ENCODE data around the gene GPS2. TPM values are rescaled to one million over a fixed set of nuclear protein-coding genes. Genes with fewer than 3 reads are reported as not detected.

The GPS2 gene
- total RNA-seq, 1 donor from 2014 or later: 56.8 TPM

DNA sequence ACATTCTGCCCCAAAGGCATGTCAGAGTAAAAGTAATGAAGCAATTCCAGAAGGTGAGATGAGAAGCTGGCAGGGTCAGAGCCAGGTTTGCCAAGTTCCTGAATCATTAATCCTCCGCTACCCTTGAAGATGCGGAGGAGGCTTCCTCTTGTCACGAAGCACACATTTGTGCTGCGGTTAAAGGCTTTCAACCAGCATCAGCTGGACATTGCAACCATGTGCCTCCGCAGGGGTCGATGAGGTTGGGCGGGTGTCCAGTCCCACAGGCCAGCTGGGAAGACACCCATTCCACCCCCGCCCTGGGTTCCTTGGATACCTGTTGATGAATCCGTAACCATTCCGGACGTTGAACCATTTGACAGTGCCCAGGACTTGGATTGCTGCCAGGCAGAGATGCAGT lies 22.0 kb downstream of the GPS2 start:
- Mint-ChIP-seq H3K4me3 (ENCODE audit: unreplicated experiment) (peak overlapping the region; percentile 78), H3K27me3 (ENCODE audit: unreplicated experiment) (peaks cover 11% of the 10 kb centered on the region), H3K4me1 (ENCODE audit: unreplicated experiment) (peaks cover 14% of the 10 kb centered on the region), H3K27ac (ENCODE audit: unreplicated experiment) (no peak overlapping the region), H3K36me3 (ENCODE audit: low read depth, unreplicated experiment) (no peaks in the 10 kb centered on the region), H3K9me3 (ENCODE audit: unreplicated experiment) (no peaks in the 10 kb centered on the region)
- TF ChIP-seq, protein P1, sequence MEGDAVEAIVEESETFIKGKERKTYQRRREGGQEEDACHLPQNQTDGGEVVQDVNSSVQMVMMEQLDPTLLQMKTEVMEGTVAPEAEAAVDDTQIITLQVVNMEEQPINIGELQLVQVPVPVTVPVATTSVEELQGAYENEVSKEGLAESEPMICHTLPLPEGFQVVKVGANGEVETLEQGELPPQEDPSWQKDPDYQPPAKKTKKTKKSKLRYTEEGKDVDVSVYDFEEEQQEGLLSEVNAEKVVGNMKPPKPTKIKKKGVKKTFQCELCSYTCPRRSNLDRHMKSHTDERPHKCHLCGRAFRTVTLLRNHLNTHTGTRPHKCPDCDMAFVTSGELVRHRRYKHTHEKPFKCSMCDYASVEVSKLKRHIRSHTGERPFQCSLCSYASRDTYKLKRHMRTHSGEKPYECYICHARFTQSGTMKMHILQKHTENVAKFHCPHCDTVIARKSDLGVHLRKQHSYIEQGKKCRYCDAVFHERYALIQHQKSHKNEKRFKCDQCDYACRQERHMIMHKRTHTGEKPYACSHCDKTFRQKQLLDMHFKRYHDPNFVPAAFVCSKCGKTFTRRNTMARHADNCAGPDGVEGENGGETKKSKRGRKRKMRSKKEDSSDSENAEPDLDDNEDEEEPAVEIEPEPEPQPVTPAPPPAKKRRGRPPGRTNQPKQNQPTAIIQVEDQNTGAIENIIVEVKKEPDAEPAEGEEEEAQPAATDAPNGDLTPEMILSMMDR (IDR thresholded peaks at IDR 0.05; ENCODE audit: unreplicated experiment): no peak
- DNase-seq (ENCODE audit: low spot score): no peak

- Mint-ChIP-seq H3K27ac (ENCODE audit: unreplicated experiment) (no peak overlapping the region), H3K36me3 (ENCODE audit: low read depth, unreplicated experiment) (no peaks in the 10 kb centered on the region), H3K4me3 (ENCODE audit: unreplicated experiment) (peak overlapping the region; percentile 32), H3K4me1 (ENCODE audit: unreplicated experiment) (peaks cover 14% of the 10 kb centered on the region), H3K9me3 (ENCODE audit: unreplicated experiment) (no peaks in the 10 kb centered on the region), H3K27me3 (ENCODE audit: unreplicated experiment) (peaks cover 12% of the 10 kb centered on the region)
- TF ChIP-seq, protein P1 (IDR thresholded peaks at IDR 0.05; ENCODE audit: unreplicated experiment): no peak
- no peak for DNase-seq (ENCODE audit: low spot score)
Measured at GRCh38 chr17:7292729-7293128, 22.4 kb downstream of the GPS2 start.

DNA sequence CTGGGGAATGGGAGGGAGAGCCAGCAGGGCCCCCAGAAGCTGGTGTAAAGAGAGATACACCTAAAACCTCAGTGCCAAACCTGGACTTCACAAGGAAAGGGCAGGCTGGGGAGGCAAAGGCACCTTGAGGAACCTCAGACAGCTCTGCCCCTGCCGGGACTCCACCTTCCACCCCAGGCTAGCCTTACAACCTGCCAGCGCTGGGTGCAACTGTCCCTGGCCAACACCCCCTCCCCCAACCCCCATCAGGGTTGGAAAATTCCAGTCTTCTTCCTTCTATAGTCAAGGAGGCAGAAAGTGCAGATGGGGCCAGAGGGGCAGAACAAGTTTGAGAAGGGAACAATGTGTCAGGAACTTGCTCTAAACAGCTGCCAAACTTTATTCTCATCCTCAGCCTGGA lies 23.0 kb downstream of the GPS2 start:
- TF ChIP-seq, protein P1 (IDR thresholded peaks at IDR 0.05; ENCODE audit: unreplicated experiment): no peak
- Mint-ChIP-seq H3K9me3 (ENCODE audit: unreplicated experiment) (no peaks in the 10 kb centered on the region), H3K27ac (ENCODE audit: unreplicated experiment) (no peak overlapping the region), H3K4me3 (ENCODE audit: unreplicated experiment) (no peak overlapping the region), H3K27me3 (ENCODE audit: unreplicated experiment) (peaks cover 13% of the 10 kb centered on the region), H3K36me3 (ENCODE audit: low read depth, unreplicated experiment) (no peaks in the 10 kb centered on the region), H3K4me1 (ENCODE audit: unreplicated experiment) (peaks cover 14% of the 10 kb centered on the region)
- no peak for DNase-seq (ENCODE audit: low spot score)

DNA sequence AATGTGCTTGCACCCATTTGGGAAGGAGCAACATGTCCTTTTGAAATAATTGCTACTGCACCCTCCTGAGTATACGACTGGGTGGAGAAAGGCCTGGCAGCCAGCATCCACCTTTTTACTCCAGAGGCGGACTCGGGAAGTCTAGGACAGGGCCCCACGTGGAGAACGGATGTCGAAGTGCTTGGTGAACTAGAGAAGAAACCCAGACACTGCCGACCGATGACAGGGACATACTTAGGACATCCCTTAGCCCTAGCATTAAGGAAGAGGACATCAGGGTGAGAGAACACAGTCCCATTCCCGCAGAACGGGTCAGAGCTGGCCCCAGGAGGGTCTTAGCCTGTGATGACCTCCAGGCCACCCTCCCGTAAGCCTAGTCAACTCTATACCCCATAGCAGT lies 24.5 kb downstream of the GPS2 start:
- no peaks in the 10 kb centered on the region for H3K9me3 Mint-ChIP-seq (ENCODE audit: unreplicated experiment)
- H3K36me3 Mint-ChIP-seq (ENCODE audit: low read depth, unreplicated experiment): no peaks in the 10 kb centered on the region
- no peak for DNase-seq (ENCODE audit: low spot score)
- TF ChIP-seq, protein P1 (IDR thresholded peaks at IDR 0.05; ENCODE audit: unreplicated experiment): no peak
- peaks cover 11% of the 10 kb centered on the region for H3K4me1 Mint-ChIP-seq (ENCODE audit: unreplicated experiment)
- H3K4me3 Mint-ChIP-seq (ENCODE audit: unreplicated experiment): no peak overlapping the region
- no peak overlapping the region for H3K27ac Mint-ChIP-seq (ENCODE audit: unreplicated experiment)
- peaks cover 12% of the 10 kb centered on the region for H3K27me3 Mint-ChIP-seq (ENCODE audit: unreplicated experiment)

- no peaks in the 10 kb centered on the region for H3K9me3 Mint-ChIP-seq (ENCODE audit: unreplicated experiment)
- H3K36me3 Mint-ChIP-seq (ENCODE audit: low read depth, unreplicated experiment): no peaks in the 10 kb centered on the region
- H3K27me3 Mint-ChIP-seq (ENCODE audit: unreplicated experiment): peaks cover 9% of the 10 kb centered on the region
- no peak overlapping the region for H3K27ac Mint-ChIP-seq (ENCODE audit: unreplicated experiment)
- no peak overlapping the region for H3K4me3 Mint-ChIP-seq (ENCODE audit: unreplicated experiment)
- DNase-seq (ENCODE audit: low spot score): no peak
- H3K4me1 Mint-ChIP-seq (ENCODE audit: unreplicated experiment): peaks cover 8% of the 10 kb centered on the region
- TF ChIP-seq, protein P1 (IDR thresholded peaks at IDR 0.05; ENCODE audit: unreplicated experiment): no peak
Measured at GRCh38 chr17:7290166-7290565, 25.0 kb downstream of the GPS2 start.

Measured in endothelial cell (in vitro differentiated cells).